GDM1 (cell line): ENCODE measurements around the gene CKAP5.

Experiments
- DNase-seq: peaks from one replicate; lab custom pipeline; 2025; lab: John Stamatoyannopoulos, UW

Gene CKAP5

GRCh38 chr11:46845740-46846509 lies at the start of gene CKAP5:
Gene CKAP5, minus strand, starts transcription at chr11:46846280. Its CDS starts 25,049 bp downstream, at chr11:46821231.
- peak; percentile 74 for DNase-seq

- no peak for DNase-seq
Measured at GRCh38 chr11:46895821-46896220, 49.7 kb upstream of the CKAP5 start.

- DNase-seq, result no peak
Measured at GRCh38 chr11:46894961-46895360, 48.9 kb upstream of the CKAP5 start.

- DNase-seq, result no peak
Measured at GRCh38 chr11:46894506-46894905, 48.4 kb upstream of the CKAP5 start.

- DNase-seq, result no peak
Measured at GRCh38 chr11:46892838-46893237, 46.8 kb upstream of the CKAP5 start.

GRCh38 chr11:46892109-46892508 lies 46.0 kb upstream of the CKAP5 start:
- DNase-seq, result no peak

GRCh38 chr11:46890665-46891064 lies 44.6 kb upstream of the CKAP5 start:
- DNase-seq, result no peak

- peak; percentile 33 for DNase-seq
Measured at GRCh38 chr11:46889689-46890475, 43.8 kb upstream of the CKAP5 start.

GRCh38 chr11:46889251-46889650 lies 43.2 kb upstream of the CKAP5 start:
- no peak for DNase-seq

GRCh38 chr11:46888636-46889035 lies 42.6 kb upstream of the CKAP5 start:
- DNase-seq, result no peak

- DNase-seq, result no peak
Measured at GRCh38 chr11:46886211-46886610, 40.1 kb upstream of the CKAP5 start.

- DNase-seq, result no peak
Measured at GRCh38 chr11:46879056-46879585, 33.0 kb upstream of the CKAP5 start.

GRCh38 chr11:46877580-46877979 lies 31.5 kb upstream of the CKAP5 start:
- DNase-seq, result no peak

- no peak for DNase-seq
Measured at GRCh38 chr11:46876471-46876870, 30.4 kb upstream of the CKAP5 start.

GRCh38 chr11:46874586-46874985 lies 28.5 kb upstream of the CKAP5 start:
- DNase-seq, result no peak

- no peak for DNase-seq
Measured at GRCh38 chr11:46868912-46869311, 22.8 kb upstream of the CKAP5 start.

GRCh38 chr11:46865340-46865739 lies 19.3 kb upstream of the CKAP5 start:
- DNase-seq, result no peak

GRCh38 chr11:46860218-46860617 lies 14.1 kb upstream of the CKAP5 start:
- DNase-seq, result no peak

GRCh38 chr11:46858920-46859546 lies 13.0 kb upstream of the CKAP5 start:
- no peak for DNase-seq

- DNase-seq, result no peak
Measured at GRCh38 chr11:46857666-46858065, 11.6 kb upstream of the CKAP5 start.

- DNase-seq, result no peak
Measured at GRCh38 chr11:46856605-46857343, 10.7 kb upstream of the CKAP5 start.

GRCh38 chr11:46855863-46856262 lies 9.8 kb upstream of the CKAP5 start:
- no peak for DNase-seq
